ENCODE results near the gene LRBA. TPM values are rescaled to one million over a fixed set of nuclear protein-coding genes. Genes with fewer than 3 reads are reported as not detected.
"Not testable (repeated sequence)": the region's sequence is repeated elsewhere in the genome, so short reads cannot be mapped to it uniquely, and the experiment has no call there.

LRBA gene
- total and polyA plus RNA-seq, 4 donors = 11.8 to 149 (median 34.2) TPM

- no peak for ATAC-seq (ENCODE audit: insufficient read depth, low FRiP score)
- no peak for TF ChIP-seq CTCF (IDR thresholded peaks at IDR 0.05; ENCODE audit: control extremely low read depth, extremely low read depth)
- H3K27me3 ChIP-seq (ENCODE audit: control insufficient read depth in 3 of 3, insufficient read depth in 3 of 3, low read length in 2 of 3) = no peaks in the 10 kb centered on the region
These were observed 624.6 kb downstream of the LRBA start for GRCh38 chr4:150390531-150390910.

GRCh38 chr4:150389896-150390530 lies 625.1 kb downstream of the LRBA start:
- no peak overlapping the region for H3K4me3 ChIP-seq
- H3K36me3 ChIP-seq (ENCODE audit: control insufficient read depth in 4 of 4, insufficient read depth in 4 of 4, low read length in 4 of 4) = no peaks in the 10 kb centered on the region
- peaks cover 0 to 3% (median under 1%) of the 10 kb centered on the region in 4 donors for H3K9me3 ChIP-seq (ENCODE audit: control insufficient read depth in 4 of 4, insufficient read depth in 3 of 4, low read length in 3 of 4)
- H3K4me1 ChIP-seq (ENCODE audit: control insufficient read depth in 5 of 5, insufficient read depth in 5 of 5, low read length in 5 of 5) = no peaks in the 10 kb centered on the region
- WGBS, 2 donors = 58 to 69% methylated on average over 2 of the region's 2 CpGs
- TF ChIP-seq CTCF (IDR thresholded peaks at IDR 0.05; ENCODE audit: control extremely low read depth, extremely low read depth) = no peak
- H3K27ac ChIP-seq (ENCODE audit: low read depth in 1 of 2, low read length in 1 of 2) = no peak overlapping the region
- no peaks in the 10 kb centered on the region for H3K27me3 ChIP-seq (ENCODE audit: control insufficient read depth in 3 of 3, insufficient read depth in 3 of 3, low read length in 2 of 3)
- no peak overlapping the region for H3K9ac ChIP-seq (ENCODE audit: insufficient read depth in 1 of 2, low read length in 2 of 2)
- ATAC-seq (ENCODE audit: insufficient read depth, low FRiP score) (no peak), DNase-seq (no peak)

More at GRCh38 chr4:150390531-150390910, 624.6 kb downstream of the LRBA start:
- no peak overlapping the region for H3K4me3 ChIP-seq
- peaks cover 0 to 3% (median under 1%) of the 10 kb centered on the region in 4 donors for H3K9me3 ChIP-seq (ENCODE audit: control insufficient read depth in 4 of 4, insufficient read depth in 3 of 4, low read length in 3 of 4)
- H3K27ac ChIP-seq (ENCODE audit: low read depth in 1 of 2, low read length in 1 of 2) = no peak overlapping the region
- H3K4me1 ChIP-seq (ENCODE audit: control insufficient read depth in 5 of 5, insufficient read depth in 5 of 5, low read length in 5 of 5) = no peaks in the 10 kb centered on the region
- no peak overlapping the region for H3K9ac ChIP-seq (ENCODE audit: insufficient read depth in 1 of 2, low read length in 2 of 2)
- H3K36me3 ChIP-seq (ENCODE audit: control insufficient read depth in 4 of 4, insufficient read depth in 4 of 4, low read length in 4 of 4) = no peaks in the 10 kb centered on the region
- no peak for DNase-seq

- no peak overlapping the region for H3K4me3 ChIP-seq
- no peak for TF ChIP-seq CTCF (IDR thresholded peaks at IDR 0.05; ENCODE audit: control extremely low read depth, extremely low read depth)
- H3K27me3 ChIP-seq (ENCODE audit: control insufficient read depth in 3 of 3, insufficient read depth in 3 of 3, low read length in 2 of 3) = no peaks in the 10 kb centered on the region
- 87 to 92% methylated on average over 4 of the region's 4 CpGs for WGBS, 2 donors
- no peak for DNase-seq
- H3K27ac ChIP-seq (ENCODE audit: low read depth in 1 of 2, low read length in 1 of 2) = no peak overlapping the region
- peaks cover 0 to 3% (median 0%) of the 10 kb centered on the region in 4 donors for H3K9me3 ChIP-seq (ENCODE audit: control insufficient read depth in 4 of 4, insufficient read depth in 3 of 4, low read length in 3 of 4)
- no peak overlapping the region for H3K9ac ChIP-seq (ENCODE audit: insufficient read depth in 1 of 2, low read length in 2 of 2)
- no peaks in the 10 kb centered on the region for H3K36me3 ChIP-seq (ENCODE audit: control insufficient read depth in 4 of 4, insufficient read depth in 4 of 4, low read length in 4 of 4)
- no peaks in the 10 kb centered on the region for H3K4me1 ChIP-seq (ENCODE audit: control insufficient read depth in 5 of 5, insufficient read depth in 5 of 5, low read length in 5 of 5)
- no peak for ATAC-seq (ENCODE audit: insufficient read depth, low FRiP score)
These were observed 627.1 kb downstream of the LRBA start for GRCh38 chr4:150387981-150388380.

- DNase-seq; H3K4me3 ChIP-seq; H3K4me1 ChIP-seq (ENCODE audit: control insufficient read depth in 5 of 5, insufficient read depth in 5 of 5, low read length in 5 of 5); H3K36me3 ChIP-seq (ENCODE audit: control insufficient read depth in 4 of 4, insufficient read depth in 4 of 4, low read length in 4 of 4); H3K9me3 ChIP-seq (ENCODE audit: control insufficient read depth in 4 of 4, insufficient read depth in 3 of 4, low read length in 3 of 4); H3K9ac ChIP-seq (ENCODE audit: insufficient read depth in 1 of 2, low read length in 2 of 2); ATAC-seq (ENCODE audit: insufficient read depth, low FRiP score); H3K27me3 ChIP-seq (ENCODE audit: control insufficient read depth in 3 of 3, insufficient read depth in 3 of 3, low read length in 2 of 3); H3K27ac ChIP-seq (ENCODE audit: low read depth in 1 of 2, low read length in 1 of 2): not testable (repeated sequence)
- 97 to 100% methylated on average over 2 of the region's 2 CpGs for WGBS, 2 donors
These were observed 628.7 kb downstream of the LRBA start for GRCh38 chr4:150386415-150386814.
